Stomach smooth muscle (tissue), 2 donors: ENCODE results near the gene POGK.
"Not testable (repeated sequence)": the region's sequence is repeated elsewhere in the genome, so short reads cannot be mapped to it uniquely, and the experiment has no call there.

Experiments
- H3K27ac ChIP-seq: one replicate; pipeline ENCODE4 v1.7.0; 2013; ENCODE audit warnings: mild to moderate bottlenecking, low read length, inconsistent platforms
- H3K27me3 ChIP-seq, 2 donors: one replicate each; pipeline ENCODE4 v1.7.0; 2013; ENCODE audit warnings: low read length in 2 of 2; ENCODE audit not compliant: insufficient read depth in 2 of 2, control insufficient read depth in 1 of 2
- H3K36me3 ChIP-seq, 2 donors: one replicate each; pipeline ENCODE4 v1.7.0; 2013; ENCODE audit warnings: low read length in 2 of 2; ENCODE audit not compliant: control insufficient read depth in 2 of 2, insufficient read depth in 2 of 2
- H3K4me1 ChIP-seq: one replicate; pipeline ENCODE4 v1.7.0; 2013; ENCODE audit warnings: low read length; ENCODE audit not compliant: control insufficient read depth, insufficient read depth
- H3K4me3 ChIP-seq, 2 donors: one replicate each; pipeline ENCODE4 v1.7.0; 2013; ENCODE audit warnings: low read length in 2 of 2
- H3K9ac ChIP-seq, 2 donors: one replicate each; pipeline ENCODE4 v1.7.0; 2013; ENCODE audit warnings: low read length in 2 of 2, mild to moderate bottlenecking in 1 of 2
- H3K9me3 ChIP-seq, 2 donors: one replicate each; pipeline ENCODE4 v1.7.0; 2013; ENCODE audit warnings: low read length in 2 of 2; ENCODE audit not compliant: control insufficient read depth in 2 of 2
- donor health status: healthy.
- donor health status: Pancreatic carcinoma.

POGK gene

DNA sequence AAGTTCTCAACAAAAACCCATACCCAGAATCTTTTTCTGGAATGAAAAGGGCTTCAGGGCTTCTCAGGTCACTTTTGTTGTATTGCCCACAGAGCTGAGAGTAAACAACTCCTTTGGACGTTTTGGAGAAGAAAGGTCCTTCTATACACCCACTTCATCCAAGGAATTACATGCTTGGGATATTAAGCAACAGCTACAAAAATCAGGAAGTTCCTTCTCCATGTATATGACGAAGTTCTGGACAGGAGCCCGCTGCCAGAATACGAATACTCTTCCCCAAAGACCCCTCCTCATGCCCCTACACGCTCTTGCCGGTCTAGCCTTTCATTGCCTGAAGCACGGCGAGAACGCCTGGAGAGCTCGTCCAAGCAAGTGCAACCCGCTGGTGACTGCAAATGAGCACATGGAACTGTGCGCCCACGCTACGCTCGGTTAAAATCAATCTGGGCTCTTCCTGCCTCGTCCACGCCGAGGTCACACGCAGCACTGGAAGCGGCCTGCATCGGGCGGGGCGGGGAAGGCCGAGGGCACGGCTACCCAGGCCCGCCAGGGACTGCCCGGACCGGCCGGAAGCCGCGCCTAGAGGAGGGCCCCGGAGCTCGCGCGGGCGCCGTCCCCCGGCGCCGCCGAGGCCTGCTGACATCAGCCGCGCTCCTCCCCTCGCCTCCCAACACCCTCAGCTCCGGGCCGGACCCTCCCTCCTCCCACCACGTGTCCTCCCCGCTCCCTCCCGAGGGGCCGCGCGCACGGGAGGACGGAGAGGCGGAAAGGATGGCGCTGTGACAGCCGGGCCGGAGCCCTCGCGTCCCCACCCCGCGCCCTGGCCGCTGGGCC is at the start of gene POGK:
Gene POGK (plus strand): TSS at position 710 of the 834 bp plus-strand sequence. CDS start 1,482 bp downstream, outside the sequence.
- H3K27me3 ChIP-seq, result no peaks in the 10 kb centered on the region
- peaks cover 40% of the 10 kb centered on the region for H3K4me1 ChIP-seq
- H3K36me3 ChIP-seq, result peaks cover 15 to 26% of the 10 kb centered on the region in 2 donors
- H3K27ac ChIP-seq, result peak within 1 kb of the TSS; percentile 81
- H3K9me3 ChIP-seq, result no peaks in the 10 kb centered on the region
- peak within 1 kb of the TSS; percentile 88 to 92 for H3K4me3 ChIP-seq
- peak within 1 kb of the TSS; percentile 89 to 98 for H3K9ac ChIP-seq

GRCh38 chr1:166796620-166797236 is 42.5 kb upstream of the POGK start:
- Histone ChIP-seq H3K9ac (no peak overlapping the region), H3K4me1 (no peaks in the 10 kb centered on the region), H3K27me3 (no peaks in the 10 kb centered on the region), H3K36me3 (no peaks in the 10 kb centered on the region), H3K27ac (no peak overlapping the region), H3K4me3 (no peak overlapping the region), H3K9me3 (no peaks in the 10 kb centered on the region)

DNA sequence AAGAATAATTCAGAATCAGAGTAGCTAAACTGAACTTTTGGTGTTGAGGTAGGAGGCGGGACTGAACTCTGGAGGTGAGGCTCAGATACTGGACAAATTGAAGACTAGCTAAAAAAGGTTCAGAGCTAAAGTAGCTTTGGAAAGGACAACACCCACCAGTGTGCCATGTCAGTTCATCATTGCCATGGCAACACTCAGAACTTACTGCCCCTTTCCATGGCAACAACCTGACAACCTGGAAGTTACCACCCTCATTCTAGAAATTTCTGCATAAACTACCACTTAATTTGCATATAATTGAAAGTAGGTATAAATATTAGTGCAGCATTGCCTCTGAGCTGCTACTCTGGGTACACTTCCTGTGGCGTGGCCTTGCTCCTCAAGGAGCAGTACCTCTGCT is 30.3 kb upstream of the POGK start:
- no peaks in the 10 kb centered on the region for H3K4me1 ChIP-seq
- peaks cover 0 to 2% of the 10 kb centered on the region in 2 donors for H3K27me3 ChIP-seq
- no peak overlapping the region for H3K9ac ChIP-seq
- H3K36me3 ChIP-seq, result no peaks in the 10 kb centered on the region
- no peak overlapping the region for H3K27ac ChIP-seq
- H3K9me3 ChIP-seq, result no peaks in the 10 kb centered on the region
- H3K4me3 ChIP-seq, result no peak overlapping the region

DNA sequence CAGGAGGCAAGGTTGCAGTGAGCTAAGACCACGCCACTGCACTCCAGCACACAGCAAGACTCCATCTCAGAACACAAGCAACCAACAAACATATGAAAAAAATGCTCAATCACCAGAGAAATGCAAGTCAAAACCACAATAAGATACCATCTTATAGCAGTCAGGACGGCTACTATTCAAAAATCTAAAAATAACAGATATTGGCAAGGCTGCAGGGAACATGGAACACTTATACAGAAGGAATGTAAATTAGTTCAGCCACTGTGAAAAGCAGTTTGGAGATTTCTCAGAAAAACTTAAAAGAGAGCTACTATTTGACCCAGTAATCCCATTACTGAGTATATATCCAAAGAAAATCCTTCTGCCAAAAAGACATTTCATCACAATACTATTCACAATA is 27.6 kb upstream of the POGK start:
- H3K4me3 ChIP-seq, result no peak overlapping the region
- no peaks in the 10 kb centered on the region for H3K9me3 ChIP-seq
- H3K9ac ChIP-seq, result no peak overlapping the region
- no peaks in the 10 kb centered on the region for H3K36me3 ChIP-seq
- H3K27ac ChIP-seq, result no peak overlapping the region
- no peaks in the 10 kb centered on the region for H3K27me3 ChIP-seq
- H3K4me1 ChIP-seq, result no peaks in the 10 kb centered on the region

DNA sequence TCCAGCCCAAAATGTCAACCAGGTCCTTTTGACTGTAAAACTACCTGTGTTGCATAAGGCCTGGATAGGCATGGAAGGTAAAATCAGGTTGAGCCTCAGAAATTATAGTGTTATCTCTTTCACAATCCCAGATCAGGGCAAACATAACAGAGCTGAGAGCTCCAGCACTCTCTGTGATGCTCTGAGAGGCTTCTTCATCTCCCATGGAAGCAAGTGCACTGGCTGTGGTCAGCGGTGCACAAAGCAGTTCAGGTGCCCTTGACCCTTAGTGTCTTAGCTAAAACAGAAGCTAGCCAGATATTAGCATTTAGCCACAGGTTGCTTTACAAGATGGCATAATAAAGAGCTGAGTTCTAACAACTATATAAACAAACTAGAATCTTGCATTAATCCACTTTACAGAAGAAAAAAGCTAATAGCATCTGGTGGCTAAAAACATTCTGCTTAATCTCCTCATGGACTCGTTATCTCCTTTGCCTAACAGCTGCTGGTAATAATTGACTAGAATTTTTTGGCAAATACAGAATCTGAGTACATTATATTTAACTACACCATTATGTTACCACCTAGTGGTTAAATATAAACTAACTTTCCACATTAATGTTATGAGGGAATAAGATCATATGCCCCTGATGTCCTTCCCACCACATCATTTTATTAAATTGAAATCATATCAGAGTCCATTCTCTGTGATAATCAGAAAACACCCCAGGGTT is 25.6 kb upstream of the POGK start:
- Histone ChIP-seq H3K36me3 (no peaks in the 10 kb centered on the region), H3K4me1 (no peaks in the 10 kb centered on the region), H3K27me3 (no peaks in the 10 kb centered on the region), H3K9me3 (peaks cover 0 to 2% of the 10 kb centered on the region in 2 donors), H3K9ac (no peak overlapping the region), H3K4me3 (no peak overlapping the region), H3K27ac (no peak overlapping the region)

DNA sequence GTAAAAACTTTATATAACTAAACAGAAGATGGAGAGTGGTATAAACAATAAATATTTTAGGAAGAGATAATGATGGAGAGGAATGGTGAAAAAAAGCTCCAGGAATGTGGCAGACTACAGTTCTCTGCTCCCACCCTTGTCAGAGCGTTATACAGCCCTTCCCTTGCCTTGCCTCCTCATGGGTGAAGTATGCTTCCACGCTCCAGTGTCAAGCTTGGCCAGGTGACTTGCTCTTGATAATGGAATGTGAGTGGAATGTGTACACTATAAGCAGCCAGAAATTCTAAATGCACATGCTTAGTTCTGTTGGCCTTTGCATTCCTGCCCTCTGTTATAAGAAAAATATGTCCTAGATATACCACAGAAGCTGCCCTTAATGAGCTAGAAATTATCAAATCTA is 24.7 kb upstream of the POGK start:
- H3K9me3 ChIP-seq, result peaks cover 0 to 2% of the 10 kb centered on the region in 2 donors
- no peak overlapping the region for H3K27ac ChIP-seq
- no peak overlapping the region for H3K4me3 ChIP-seq
- H3K9ac ChIP-seq, result no peak overlapping the region
- no peaks in the 10 kb centered on the region for H3K27me3 ChIP-seq
- no peaks in the 10 kb centered on the region for H3K36me3 ChIP-seq
- no peaks in the 10 kb centered on the region for H3K4me1 ChIP-seq

GRCh38 chr1:166819974-166820373 is 19.3 kb upstream of the POGK start:
- no peak overlapping the region for H3K4me3 ChIP-seq
- no peaks in the 10 kb centered on the region for H3K36me3 ChIP-seq
- H3K27me3 ChIP-seq, result no peaks in the 10 kb centered on the region
- H3K9me3 ChIP-seq, result peaks cover 2 to 5% of the 10 kb centered on the region in 2 donors
- no peak overlapping the region for H3K9ac ChIP-seq
- H3K4me1 ChIP-seq, result no peaks in the 10 kb centered on the region
- H3K27ac ChIP-seq, result no peak overlapping the region

GRCh38 chr1:166822385-166822784 is 16.9 kb upstream of the POGK start:
- Histone ChIP-seq H3K9me3 (peaks cover 0 to 5% of the 10 kb centered on the region in 2 donors), H3K4me1 (no peaks in the 10 kb centered on the region), H3K36me3 (no peaks in the 10 kb centered on the region), H3K4me3 (no peak overlapping the region), H3K27ac (no peak overlapping the region), H3K27me3 (no peaks in the 10 kb centered on the region), H3K9ac (no peak overlapping the region)

DNA sequence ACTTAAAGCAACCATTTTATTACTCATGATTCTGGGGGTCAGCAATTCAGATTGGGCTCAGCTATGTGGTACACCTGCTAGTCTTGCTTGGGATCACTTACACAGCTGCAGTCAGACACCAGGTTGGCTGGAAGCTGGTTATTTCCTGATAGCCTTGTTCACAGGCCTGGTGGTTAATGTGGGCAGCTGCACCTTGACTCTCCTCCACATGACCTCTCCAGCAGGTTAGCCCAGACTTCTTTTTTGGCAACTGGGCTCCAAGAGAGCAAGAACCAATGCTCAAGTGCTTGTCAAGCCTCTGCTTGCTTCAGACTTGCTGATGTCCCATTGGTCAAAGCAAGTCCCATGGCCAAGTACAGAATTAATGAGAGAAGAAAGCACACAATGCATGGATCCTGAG is 11.8 kb upstream of the POGK start:
- Histone ChIP-seq H3K4me1 (no peaks in the 10 kb centered on the region), H3K9me3 (peaks cover 3 to 6% of the 10 kb centered on the region in 2 donors), H3K27ac (no peak overlapping the region), H3K36me3 (no peaks in the 10 kb centered on the region), H3K27me3 (no peaks in the 10 kb centered on the region), H3K9ac (no peak overlapping the region), H3K4me3 (no peak overlapping the region)

GRCh38 chr1:166829762-166830161 is 9.5 kb upstream of the POGK start:
- not testable (repeated sequence) for H3K4me3 ChIP-seq, H3K36me3 ChIP-seq, H3K27me3 ChIP-seq, H3K27ac ChIP-seq, H3K9me3 ChIP-seq, H3K9ac ChIP-seq, H3K4me1 ChIP-seq
